ENCODE data around the gene TLCD3B.
A peak's percentile ranks its signal among the peaks of the same experiment; 100 is the strongest.
"Not testable (repeated sequence)": the region's sequence is repeated elsewhere in the genome, so short reads cannot be mapped to it uniquely, and the experiment has no call there.

The TLCD3B gene

DNA sequence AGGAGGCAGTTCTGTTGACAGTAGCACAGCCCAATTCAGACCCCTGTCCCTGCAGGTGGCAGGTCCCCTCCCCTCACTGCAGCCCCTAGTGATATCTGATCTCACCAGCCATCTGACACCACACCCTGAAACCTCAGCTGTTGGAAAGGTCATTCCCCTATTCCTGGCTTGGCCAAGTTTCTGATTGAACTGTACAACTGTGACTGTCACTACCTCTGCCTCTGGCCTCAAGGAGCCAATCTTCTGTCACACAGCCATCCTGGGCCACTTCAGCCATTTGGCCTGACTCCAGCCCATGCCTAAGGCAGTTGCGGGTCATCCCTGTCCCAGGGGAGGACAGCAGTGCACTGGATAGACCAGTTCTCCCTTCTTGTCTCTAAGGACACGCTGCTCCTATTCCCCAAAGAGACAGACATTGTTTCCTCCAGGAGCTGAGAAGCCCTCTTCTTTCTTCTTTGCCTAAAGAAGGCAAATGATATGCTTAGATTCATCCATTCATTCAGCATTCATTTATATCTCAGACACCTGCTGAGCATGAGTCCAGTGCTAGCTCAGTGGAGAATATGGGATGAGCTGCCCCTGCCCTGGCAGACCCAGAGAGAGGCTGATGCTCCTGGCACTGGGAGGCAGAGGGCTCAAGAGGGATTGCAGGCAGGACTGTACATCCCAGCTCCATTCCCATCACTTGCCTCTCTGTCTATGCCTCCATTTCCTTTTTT, 29.9 kb upstream of the TLCD3B start:
- DNase-seq, result no peak

DNA sequence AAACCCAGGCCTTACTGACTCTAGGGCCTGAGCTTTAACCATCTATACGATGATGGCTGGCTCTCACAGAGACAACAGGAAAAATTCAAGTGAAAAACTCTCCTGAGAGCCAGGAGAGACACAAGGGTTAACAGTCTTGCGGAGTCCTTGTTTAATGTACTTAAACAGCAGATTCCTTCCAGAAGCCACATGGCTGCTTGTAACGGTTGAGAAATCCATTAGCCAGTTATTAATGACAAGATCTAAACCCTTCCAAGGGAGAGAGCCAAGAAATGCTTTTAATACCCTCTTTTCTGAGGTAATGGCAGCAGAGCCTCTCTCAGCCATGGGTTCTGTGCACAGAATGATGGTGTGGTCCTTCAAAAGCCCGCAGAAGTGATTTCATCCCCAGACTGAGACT, 29.3 kb upstream of the TLCD3B start:
- no peak for DNase-seq

DNA sequence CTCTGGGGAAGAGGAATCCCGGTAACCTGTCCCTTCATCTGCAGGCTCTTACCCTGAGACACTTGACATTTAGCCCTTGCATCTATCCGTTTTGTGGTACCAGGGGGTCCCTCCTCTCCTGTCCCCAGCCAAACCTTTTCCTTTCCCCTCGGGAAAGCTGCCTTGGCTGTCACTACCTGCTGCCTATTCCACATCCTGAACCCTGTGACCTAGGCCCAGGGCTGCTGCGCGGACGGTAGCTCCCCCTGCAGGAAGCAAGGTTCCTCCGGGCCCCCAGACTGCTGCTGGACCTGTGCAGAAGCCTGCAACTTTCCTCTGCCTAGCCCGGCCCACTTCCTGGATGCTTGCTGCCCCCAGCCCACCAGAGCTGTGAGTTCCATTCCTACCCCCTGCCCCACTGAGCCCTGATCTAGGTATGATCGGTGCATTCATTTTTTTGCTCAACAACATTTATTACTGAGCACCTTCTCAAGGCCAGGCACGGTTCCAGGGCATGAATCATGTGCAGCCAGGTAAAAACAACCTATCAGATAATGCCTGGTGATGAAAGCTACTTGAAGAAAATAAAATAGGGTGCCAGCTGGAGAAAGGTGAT, 24.0 kb upstream of the TLCD3B start:
- DNase-seq, result peak; percentile 54

DNA sequence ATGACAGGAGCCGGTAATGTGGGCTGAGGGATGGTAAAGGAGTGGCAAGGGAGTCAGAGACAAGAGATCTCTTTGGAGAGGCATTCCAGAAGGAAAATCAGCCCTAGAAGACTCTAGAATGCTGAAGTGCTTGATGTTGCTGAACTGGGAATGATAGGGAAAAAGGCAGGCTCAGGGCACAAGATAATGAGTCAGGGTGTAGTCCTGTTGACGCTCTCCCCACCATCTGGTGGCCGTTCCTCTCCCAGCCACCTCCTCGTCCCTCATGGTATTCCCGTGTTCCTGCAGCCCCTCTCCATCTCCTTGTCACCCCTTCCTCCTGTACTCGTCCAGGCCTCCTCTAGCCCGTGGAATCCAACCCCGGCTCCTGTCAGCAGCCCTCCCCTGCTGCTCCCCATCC, 23.4 kb upstream of the TLCD3B start:
- no peak for DNase-seq

DNA sequence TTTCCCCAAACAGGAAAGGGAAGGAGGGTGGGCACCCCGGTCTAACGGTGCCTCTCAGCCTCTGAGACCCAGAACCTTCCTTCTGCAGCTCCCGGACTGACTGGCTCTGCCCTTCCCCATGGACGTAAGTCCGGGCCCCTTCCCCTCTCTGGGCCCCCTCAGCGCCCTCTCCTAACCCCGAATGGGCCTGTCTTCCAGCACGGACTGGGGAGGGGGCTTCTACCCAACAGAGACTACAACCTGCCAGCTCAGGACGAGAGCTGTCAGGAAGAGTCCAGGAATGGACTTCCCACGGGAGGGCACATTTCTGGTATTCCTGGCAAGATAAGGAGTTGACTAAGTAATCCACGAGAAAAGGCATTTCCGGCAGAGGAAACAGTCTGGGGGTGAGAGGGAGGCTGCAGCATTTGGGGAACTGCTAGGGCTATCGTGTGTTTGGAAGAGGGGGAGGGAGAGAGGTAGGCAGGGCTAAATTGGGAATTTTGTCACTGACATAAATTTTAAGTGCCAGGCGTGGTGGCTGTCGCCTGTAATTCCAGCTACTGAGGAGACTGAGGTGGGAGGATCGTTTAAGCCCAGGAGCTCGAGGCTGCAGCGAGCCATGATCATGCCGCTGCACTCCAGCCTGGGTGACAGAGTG, 22.4 kb upstream of the TLCD3B start:
- no peak for DNase-seq

DNA sequence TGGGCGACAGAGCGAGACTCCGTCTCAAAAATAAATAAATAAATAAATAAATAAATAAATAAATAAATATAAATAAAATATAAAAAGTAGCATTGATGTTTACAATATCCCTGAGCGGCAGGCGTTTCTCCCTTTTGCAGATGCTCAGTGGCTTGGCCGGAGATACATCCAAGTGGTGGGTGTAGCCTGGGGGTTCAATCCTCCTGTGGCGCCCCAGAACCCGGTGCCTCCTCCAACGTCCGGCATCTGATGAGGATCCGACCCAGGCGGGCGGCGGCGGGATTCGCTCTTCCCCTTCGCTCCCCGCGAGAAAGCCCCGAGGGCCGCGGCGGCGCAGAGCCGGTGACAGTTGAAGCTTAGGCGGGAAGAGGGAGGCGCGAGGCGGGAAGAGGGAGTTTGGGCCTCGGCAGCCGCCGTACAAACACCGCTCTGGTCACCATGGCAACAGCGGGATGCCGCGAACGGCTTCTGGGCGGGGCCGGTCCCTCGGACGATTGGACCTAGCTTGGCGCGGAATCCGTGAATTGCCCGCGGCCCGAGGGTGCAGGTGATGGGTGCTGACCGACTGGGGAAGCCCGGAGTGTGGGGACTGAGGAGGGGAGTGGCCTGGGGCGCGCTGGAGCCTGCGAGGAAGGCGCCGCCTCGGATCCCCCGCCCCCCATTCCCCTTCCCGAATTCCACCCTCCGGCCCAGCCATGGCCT, 21.8 kb upstream of the TLCD3B start:
- DNase-seq, result peak; percentile 93

DNA sequence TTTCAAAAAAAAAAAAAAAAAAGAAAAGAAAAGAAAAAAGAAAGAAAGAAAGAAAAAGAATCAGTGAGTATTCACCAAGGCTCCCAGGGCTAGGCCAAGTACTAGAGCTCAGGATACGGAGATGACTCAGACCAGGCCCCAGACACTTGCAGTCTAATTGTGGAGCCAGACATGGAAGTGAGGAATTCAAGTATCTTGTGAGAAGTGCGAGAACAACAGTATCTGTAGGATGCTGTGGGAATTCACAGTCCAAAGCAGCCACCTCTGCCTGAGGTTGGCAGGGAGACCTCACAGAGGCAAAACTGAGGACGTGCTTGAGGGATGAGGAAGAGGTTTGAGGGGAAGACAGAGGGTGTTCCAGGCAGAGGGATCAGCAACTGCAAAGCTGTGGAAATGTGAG, 20.4 kb upstream of the TLCD3B start:
- DNase-seq, result no peak

DNA sequence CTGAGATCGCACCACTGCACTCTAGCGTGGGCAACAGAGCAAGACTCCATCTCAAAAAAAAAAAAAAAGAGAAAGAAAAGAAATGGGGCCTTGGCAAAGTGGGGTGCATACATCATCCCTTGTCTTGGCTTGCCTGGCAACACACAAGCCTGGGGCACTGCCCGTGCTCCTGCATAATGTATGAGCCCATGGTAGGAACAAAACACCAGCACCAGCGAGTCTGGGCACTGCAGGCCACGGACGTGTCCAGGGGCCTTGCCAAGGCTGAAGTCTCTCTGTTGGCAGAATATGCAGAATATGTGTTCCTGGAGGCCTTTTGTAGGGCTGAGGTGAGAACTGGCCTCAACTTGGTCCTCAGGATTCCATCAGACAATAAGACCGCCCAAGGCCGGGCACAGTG, 18.8 kb upstream of the TLCD3B start:
- DNase-seq, result no peak

DNA sequence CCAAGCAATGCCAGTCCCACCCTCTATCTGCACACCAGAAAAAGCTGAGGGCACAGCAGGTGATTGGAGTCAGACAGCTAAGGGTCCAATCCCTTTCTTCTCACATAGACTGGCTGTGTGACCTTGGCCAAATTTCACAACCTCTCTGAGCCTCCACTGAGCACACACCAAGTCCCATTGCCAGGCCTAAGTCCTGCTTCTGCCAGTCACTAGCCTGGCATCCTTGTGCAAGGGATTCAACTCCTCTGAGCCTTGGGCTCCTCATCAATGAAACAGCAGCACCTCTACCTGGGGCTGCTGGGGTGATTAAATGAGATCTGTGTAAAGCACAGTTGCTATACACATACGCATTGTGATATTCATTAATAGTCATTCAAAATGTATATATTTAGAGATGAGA, 15.5 kb upstream of the TLCD3B start:
- DNase-seq, result no peak

DNA sequence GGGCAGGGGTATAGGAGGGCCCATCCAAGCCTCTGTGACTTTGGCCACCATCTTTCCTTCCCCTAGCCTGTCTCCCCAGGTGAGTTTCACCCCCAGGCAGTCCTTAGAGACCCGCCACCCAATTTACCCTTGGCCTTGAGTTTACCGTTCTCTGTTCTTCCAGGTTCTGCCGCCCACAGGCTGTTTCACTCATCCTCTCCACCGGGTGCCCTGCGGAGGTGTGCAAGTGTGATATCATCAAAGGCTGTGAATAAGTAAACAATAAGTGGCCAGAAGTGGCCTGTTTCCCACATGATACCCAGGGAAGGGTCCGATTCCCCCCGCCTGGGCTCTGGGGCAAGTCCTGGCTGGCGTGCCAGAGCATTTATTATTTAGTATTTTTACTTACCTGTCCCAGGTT, 15.1 kb upstream of the TLCD3B start:
- no peak for DNase-seq

DNA sequence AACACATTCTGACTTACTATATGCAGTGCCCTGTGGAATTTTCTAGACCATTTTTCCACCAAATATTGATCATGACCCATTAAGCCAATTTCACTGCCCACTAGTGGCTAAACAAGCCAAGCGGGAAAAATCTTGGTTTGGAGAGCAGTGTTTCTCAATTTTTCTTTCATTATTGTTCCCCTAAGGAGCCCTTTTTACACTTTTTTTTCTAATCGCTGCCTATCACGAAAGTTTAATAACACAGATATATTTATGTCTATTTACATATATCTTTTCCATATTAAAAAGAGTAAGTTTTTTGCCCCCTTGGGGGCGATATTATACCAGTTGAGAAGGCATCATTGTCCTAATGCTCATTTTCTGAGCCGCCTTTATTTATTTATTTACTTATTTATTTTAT, 10.8 kb upstream of the TLCD3B start:
- DNase-seq, result no peak

DNA sequence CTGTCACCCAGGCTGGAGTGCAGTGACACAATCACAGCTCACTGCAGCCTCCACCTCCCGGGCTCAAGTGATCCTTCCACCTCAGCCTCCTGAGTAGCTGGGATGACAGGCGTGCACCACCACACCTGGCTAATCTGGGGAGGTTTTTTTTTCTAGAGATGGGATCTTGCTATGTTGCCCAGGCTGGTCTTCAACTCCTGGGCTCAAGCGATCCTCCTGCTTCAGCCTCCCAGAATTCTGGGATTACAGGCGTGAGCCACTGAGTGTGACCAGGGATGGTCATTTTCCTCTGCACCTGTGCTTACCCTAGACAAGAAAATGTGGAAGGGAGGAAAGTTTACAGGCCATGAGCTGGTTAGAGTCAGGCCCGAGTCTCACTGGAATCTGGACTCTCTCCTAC, 9.6 kb upstream of the TLCD3B start:
- DNase-seq, result not testable (repeated sequence)

DNA sequence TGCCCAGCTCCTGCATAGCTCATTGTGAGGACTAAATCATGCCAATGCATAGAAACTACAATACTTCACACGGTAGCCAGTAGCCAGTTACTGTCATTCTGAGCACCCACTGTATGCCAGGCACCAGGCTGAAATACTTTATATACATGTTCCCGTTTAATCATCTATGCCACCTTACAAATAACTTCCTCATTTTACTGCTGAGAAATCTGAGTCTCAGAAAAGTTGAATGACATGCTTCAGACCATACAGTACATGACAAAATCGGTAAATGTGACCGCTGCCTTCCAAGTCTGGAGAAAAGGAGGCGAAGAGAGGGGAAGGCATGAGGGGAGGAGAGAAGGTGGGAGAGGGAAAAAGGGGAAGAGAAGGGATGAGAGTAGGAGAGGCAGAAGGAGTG, 9.2 kb upstream of the TLCD3B start:
- DNase-seq, result no peak

DNA sequence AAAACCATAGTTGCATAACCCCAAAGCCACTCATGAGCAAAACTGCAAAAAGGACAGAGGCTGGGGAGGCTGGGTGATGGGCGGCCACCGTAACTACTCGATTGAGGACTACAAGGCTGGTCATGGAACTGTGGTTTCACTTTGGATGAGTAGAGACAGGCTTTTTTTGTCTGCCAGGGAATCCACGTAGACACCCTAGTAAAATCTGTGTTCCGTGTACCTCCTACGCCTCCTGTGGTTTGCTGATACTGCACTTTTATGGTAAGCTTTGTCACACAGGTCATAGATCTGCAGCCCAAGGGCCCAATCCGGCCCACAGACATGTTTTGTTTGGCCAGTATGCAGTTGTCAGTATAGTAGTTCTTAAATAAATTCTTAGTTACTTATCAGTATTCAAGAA, 2.2 kb upstream of the TLCD3B start:
- no peak for DNase-seq

DNA sequence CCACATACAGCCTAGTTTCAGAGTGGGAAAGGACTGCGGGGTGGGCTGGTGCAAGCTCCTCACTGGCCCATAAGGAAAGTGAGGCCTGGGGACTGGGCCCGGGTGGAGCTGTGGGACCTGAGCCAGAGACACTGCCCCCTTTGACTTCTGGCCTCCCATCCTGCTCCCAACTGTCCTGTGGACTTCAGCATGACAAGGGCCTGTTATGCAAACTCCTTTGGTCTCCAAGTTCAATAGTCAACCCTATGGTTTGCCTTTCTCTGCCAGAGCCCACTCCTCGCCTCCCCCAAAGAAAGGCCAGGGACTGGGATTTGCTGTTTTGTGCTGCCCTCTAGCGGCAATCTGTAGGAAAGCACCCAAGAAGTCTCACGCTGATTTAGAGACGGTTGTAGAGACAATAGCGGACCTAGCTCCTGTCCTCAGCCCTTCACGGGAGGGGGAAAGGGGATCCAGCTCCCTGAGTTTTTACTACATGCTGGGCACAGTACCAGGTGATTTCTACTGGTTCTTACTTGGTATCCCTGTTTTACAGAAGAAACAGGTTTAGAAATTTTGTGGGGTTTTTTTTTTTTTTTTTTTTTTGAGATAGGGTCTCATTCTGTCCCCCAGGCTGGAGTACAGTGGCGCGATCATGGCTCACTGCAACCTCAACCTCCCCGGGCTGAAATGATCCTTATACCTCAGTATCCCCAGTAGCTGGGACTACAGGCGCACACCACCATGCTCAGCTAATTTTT, 1.2 kb upstream of the TLCD3B start:
- peak; percentile 66 for DNase-seq

DNA sequence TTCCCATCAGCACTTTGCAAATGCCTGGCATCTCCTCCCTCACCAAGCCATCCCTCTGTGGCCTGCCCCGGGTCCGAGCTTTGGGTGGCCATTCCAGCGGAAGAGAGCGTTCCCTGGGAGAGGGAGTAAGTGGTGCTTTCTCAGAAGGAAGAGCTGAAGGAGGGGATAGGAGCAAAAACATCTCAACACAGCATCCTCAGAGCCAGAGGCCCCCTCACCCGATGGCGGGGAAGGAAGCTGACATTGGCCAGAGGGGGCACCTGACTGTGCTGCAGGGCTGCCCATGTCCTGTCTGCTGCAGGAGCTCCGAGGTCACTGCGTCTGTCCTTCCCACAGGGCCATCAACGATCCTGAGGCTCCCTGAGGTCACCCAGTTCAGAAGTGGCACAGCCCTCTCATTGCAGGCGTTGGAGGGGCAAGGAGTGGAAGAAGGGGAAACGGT, 427 bp upstream of the TLCD3B start:
- no peak for DNase-seq

DNA sequence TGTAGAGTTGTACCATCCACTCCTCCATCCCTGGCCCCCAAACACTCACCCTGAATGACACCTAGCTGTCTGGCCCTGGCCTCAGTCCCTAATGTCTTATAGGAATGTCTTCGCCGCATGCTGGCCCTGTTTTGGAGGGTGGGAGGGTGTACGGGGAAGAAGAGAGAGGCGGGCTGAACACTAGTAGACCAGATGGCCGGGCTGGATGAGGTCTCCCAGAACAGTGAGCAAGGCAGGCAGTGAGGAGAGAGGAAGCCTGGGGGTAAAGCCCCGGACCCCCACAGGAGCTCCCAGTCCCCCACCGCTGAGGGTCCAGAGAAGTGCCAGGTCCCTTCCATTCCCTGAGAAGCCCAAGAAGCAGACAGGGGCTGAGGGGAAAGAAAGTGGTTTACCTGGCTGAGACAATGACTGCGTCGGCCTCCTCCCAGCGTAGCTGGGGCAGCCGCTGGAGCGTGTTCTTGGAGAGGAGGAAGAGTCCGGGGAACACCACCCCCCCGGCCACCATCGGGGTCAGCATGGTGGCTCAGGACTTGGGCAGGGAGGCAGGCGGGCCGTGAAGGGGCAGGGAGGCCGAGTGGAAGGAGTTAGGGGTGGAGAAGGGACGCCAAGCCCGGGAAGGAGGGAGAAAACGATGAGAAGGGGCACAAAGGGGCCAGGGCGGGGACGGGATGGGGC, 923 bp downstream of the TLCD3B start:
- no peak for DNase-seq

DNA sequence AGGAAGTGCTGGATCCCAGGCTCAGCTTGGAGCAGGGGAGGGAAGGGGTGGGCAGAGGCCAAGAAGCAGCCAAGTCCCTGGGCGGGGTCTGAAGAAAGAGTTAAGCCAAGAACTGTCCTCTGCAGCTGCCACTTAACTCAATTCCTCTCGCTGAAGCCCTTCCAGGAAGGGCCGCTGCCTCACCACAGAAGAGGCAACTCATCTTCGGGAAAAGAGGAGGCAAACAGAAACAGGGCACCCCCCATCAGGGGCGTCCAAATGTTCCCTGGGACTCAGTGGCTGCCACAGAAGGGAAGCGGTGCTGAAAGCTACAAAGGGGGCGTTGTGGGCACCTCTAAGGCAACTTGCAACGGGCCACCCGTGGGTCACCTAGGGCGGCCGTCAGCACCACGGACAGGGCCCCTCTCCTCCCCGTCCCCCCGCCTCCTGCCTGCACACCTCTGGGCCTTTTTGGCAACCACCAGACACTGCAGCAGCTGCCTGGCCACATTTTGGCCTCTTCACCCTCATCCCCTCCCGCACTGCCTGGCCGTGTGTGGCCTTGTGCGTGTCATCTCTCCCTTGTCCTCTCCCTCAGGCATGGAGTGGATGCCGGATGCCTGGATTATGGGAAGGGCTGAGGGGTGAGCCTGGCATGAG, 2.5 kb downstream of the TLCD3B start:
- no peak for DNase-seq

DNA sequence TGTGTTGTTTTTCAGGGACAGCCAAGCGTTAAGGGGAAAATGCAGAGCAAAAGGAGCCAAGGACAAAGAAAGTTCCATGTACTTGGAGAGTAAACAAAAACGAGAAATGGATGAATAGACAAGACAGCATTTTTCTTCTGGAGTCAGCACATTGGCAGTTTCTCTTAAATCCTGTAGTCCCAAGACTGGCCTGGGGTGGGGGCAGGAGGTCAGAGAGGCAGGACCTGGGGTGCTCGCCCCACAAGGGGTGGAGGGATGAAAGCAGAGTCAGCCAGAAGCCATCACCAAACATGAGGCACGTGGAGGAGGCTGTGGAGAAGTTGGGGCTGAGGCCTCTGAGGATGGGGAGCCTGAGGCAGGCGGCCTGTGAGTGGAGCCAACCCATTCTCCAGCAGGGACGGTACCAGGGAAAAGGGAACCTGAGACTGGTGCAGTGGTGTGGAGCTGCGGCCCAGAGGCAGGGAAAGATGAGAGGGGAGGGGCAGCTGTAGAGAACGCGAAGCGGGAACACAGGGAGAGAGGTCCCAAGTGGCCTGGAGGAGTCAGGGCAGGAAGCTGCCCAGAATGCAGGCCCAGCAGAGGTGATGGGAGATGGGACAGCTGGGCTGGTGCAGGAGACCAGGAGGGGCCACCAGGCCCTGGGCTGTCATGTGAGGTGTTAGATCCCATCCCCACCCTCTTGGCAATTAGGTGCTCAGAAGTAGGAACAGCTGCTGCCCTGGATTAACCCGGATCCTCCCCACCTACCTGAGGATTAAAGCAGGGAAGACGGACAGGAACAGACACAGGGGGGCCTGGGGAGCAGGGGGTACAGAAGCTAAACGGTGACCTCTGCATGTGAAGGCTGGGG, 3.3 kb downstream of the TLCD3B start:
- DNase-seq, result no peak

DNA sequence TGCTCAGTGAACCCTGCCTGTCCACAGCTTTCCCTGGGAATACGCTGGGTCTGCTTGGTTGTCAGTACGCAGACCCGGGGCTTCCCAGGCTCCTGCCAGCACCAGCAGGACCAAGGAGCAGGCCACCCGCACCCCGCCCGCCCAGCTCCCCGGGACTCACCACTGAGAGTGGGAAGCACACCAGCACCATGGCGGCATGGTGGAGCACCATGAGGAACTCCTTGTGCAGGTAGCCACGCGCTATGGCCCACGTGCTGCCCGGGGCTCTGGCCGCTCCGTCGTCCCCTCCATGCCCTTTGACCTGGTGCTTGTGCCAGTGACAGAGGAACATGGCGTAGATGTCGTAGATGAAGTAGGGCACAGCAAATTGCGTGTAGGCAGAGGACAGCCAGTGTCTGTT, 4.6 kb downstream of the TLCD3B start:
- no peak for DNase-seq

DNA sequence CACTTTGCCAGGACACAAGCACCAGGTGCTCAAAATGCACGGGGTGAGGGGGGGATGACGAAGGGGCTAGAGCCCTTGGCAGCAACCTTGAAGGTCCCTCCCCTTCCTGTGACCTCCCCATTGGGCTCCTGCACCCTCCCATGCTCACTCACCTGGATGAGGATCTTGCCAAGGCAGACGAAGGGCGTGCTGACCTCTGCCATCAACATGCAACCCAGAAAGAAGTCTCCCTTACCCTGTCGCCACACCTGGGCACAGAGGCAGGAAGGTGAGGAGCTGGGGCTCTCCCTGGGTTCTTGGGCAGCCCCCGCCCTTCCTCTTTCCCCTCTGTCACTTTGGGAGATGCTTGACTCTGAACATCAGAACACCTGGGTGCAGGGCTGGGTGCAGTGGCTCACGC, 5.5 kb downstream of the TLCD3B start:
- DNase-seq, result no peak
